H9 (cell line): ENCODE measurements around the gene PUS10. TPM values are rescaled to one million over a fixed set of nuclear protein-coding genes. Genes with fewer than 3 reads are reported as not detected.

Experiments used
- DNase-seq: peaks from one replicate; pipeline ENCODE4 v3.0.0-alpha.2; 2017
- H2AFZ ChIP-seq: one replicate; pipeline ENCODE4 v1.6.1; 2013; ENCODE audit warnings: mild to moderate bottlenecking, low read length, control low read depth, moderate library complexity
- H2AK5ac ChIP-seq: 2 replicates; pipeline ENCODE4 v1.6.1; 2013; ENCODE audit warnings: low read length, control low read depth, mixed read lengths; ENCODE audit not compliant: insufficient read length
- H2BK120ac ChIP-seq: one replicate; pipeline ENCODE4 v1.6.1; 2013; ENCODE audit warnings: low read depth, mild to moderate bottlenecking, low read length, control low read depth, inconsistent platforms; ENCODE audit not compliant: poor library complexity, severe bottlenecking
- H2BK12ac ChIP-seq: 2 replicates; pipeline ENCODE4 v1.6.1; 2013; ENCODE audit warnings: low read length, control low read depth, mixed read lengths, low read depth; ENCODE audit not compliant: insufficient read length
- H2BK15ac ChIP-seq: 2 replicates; pipeline ENCODE4 v1.6.1; 2013; ENCODE audit warnings: low read depth, low read length, control low read depth
- H2BK20ac ChIP-seq: one replicate; pipeline ENCODE4 v1.6.1; 2013; ENCODE audit warnings: low read depth, mild to moderate bottlenecking, low read length, control low read depth, inconsistent platforms; ENCODE audit not compliant: poor library complexity, severe bottlenecking
- H2BK5ac ChIP-seq: 2 replicates; pipeline ENCODE4 v1.6.1; 2013; ENCODE audit warnings: low read length, control low read depth, mixed read lengths; ENCODE audit not compliant: insufficient read length
- H3K14ac ChIP-seq: 2 replicates; pipeline ENCODE4 v1.6.1; 2013; ENCODE audit warnings: low read length, control low read depth; ENCODE audit not compliant: insufficient read depth
- H3K18ac ChIP-seq: 2 replicates; pipeline ENCODE4 v1.6.1; 2013; ENCODE audit warnings: low read depth, mild to moderate bottlenecking, mixed read lengths, low read length, control low read depth; ENCODE audit not compliant: insufficient read length
- H3K23ac ChIP-seq: 2 replicates; pipeline ENCODE4 v1.6.1; 2013; ENCODE audit warnings: low read length, control low read depth, mixed read lengths, low read depth; ENCODE audit not compliant: insufficient read length
- H3K23me2 ChIP-seq: 2 replicates; pipeline ENCODE4 v1.6.1; 2013; ENCODE audit warnings: low read depth, mild to moderate bottlenecking, mixed read lengths, low read length, control low read depth; ENCODE audit not compliant: insufficient read length, poor library complexity, severe bottlenecking
- H3K27ac ChIP-seq: 2 replicates; pipeline ENCODE4 v1.5.1; 2013; ENCODE audit warnings: low read length, control low read depth, mixed read lengths, low read depth; ENCODE audit not compliant: insufficient read length
- H3K27me3 ChIP-seq: 2 replicates; pipeline ENCODE4 v1.6.1; 2013; ENCODE audit warnings: low read length, control low read depth, inconsistent platforms; ENCODE audit not compliant: insufficient read depth
- H3K4ac ChIP-seq: 2 replicates; pipeline ENCODE4 v1.6.1; 2013; ENCODE audit warnings: low read depth, mild to moderate bottlenecking, control low read depth, inconsistent platforms, low read length, moderate library complexity
- H3K4me1 ChIP-seq: 2 replicates; pipeline ENCODE4 v1.6.1; 2013; ENCODE audit warnings: low read length, control low read depth, inconsistent platforms; ENCODE audit not compliant: insufficient read depth
- H3K4me2 ChIP-seq: 2 replicates; pipeline ENCODE4 v1.6.1; 2013; ENCODE audit warnings: low read length, control low read depth, mixed read lengths; ENCODE audit not compliant: insufficient read length, insufficient read depth
- H3K56ac ChIP-seq: 2 replicates; pipeline ENCODE4 v1.6.1; 2013; ENCODE audit warnings: low read depth, mild to moderate bottlenecking, mixed read lengths, low read length, control low read depth; ENCODE audit not compliant: insufficient read length
- H3K79me1 ChIP-seq: 2 replicates; pipeline ENCODE4 v1.6.1; 2013; ENCODE audit warnings: low read depth, mild to moderate bottlenecking, moderate library complexity, low read length, control low read depth, inconsistent platforms; ENCODE audit not compliant: insufficient read depth, poor library complexity, severe bottlenecking
- H3K79me2 ChIP-seq: 2 replicates; pipeline ENCODE4 v1.6.1; 2013; ENCODE audit warnings: low read length, control low read depth, inconsistent platforms; ENCODE audit not compliant: insufficient read depth
- H3K9ac ChIP-seq: 2 replicates; pipeline ENCODE4 v1.6.1; 2013; ENCODE audit warnings: low read length, control low read depth, mixed read lengths; ENCODE audit not compliant: insufficient read length; ENCODE audit errors: extremely low read depth
- H3K9me3 ChIP-seq: one replicate; pipeline ENCODE4 v1.6.1; 2013; ENCODE audit warnings: low read depth, low read length, inconsistent platforms; ENCODE audit not compliant: control insufficient read depth
- H3T11ph ChIP-seq: one replicate; pipeline ENCODE4 v1.6.1; 2013; ENCODE audit warnings: mild to moderate bottlenecking, low read length, control low read depth, inconsistent platforms
- H4K20me1 ChIP-seq: one replicate; pipeline ENCODE4 v1.6.1; 2013; ENCODE audit not compliant: control insufficient read depth, insufficient read length, insufficient read depth
- H4K5ac ChIP-seq: 2 replicates; pipeline ENCODE4 v1.6.1; 2013; ENCODE audit warnings: low read depth, mild to moderate bottlenecking, mixed read lengths, low read length, control low read depth; ENCODE audit not compliant: insufficient read length
- H4K8ac ChIP-seq: replicated peaks from 2 replicates; pipeline ENCODE4 v1.6.1; 2013; ENCODE audit warnings: low read length, control low read depth, mixed read lengths, low read depth; ENCODE audit not compliant: insufficient read length
- H4K91ac ChIP-seq: 2 replicates; pipeline ENCODE4 v1.6.1; 2013; ENCODE audit warnings: low read depth, mild to moderate bottlenecking, moderate library complexity, mixed read lengths, low read length, control low read depth; ENCODE audit not compliant: insufficient read length
- H3K27ac Mint-ChIP-seq, 3 experiments: 2 replicates in 2 of 3; 3 replicates in 1 of 3; pipeline ENCODE4 v1.8.0; 2020 to 2021; ENCODE audit warnings: mixed read lengths in 3 of 3, mild to moderate bottlenecking in 1 of 3, moderate library complexity in 1 of 3
- H3K27me3 Mint-ChIP-seq: 2 replicates; pipeline ENCODE4 v1.8.0; 2021; ENCODE audit warnings: low read depth, mild to moderate bottlenecking, moderate library complexity, mixed read lengths
- H3K36me3 Mint-ChIP-seq, 3 experiments: 2 replicates in 2 of 3; 3 replicates in 1 of 3; pipeline ENCODE4 v1.8.0; 2020 to 2021; ENCODE audit warnings: low read depth in 3 of 3, mixed read lengths in 3 of 3; ENCODE audit not compliant: insufficient read depth in 1 of 3
- H3K4me1 Mint-ChIP-seq, 2 experiments: 2 replicates each; pipeline ENCODE4 v1.8.0; 2020; ENCODE audit warnings: mixed read lengths in 2 of 2
- H3K4me3 Mint-ChIP-seq, 2 experiments: 2 replicates in 1 of 2; 3 replicates in 1 of 2; pipeline ENCODE4 v1.8.0; 2020 to 2021; ENCODE audit warnings: mild to moderate bottlenecking in 2 of 2, mixed read lengths in 2 of 2, moderate library complexity in 1 of 2
- H3K9me3 Mint-ChIP-seq, 2 experiments: 2 replicates in 1 of 2; 3 replicates in 1 of 2; pipeline ENCODE4 v1.8.0; 2020; ENCODE audit warnings: mild to moderate bottlenecking in 2 of 2, mixed read lengths in 2 of 2, moderate library complexity in 1 of 2
- WGBS: extraction: QIAGEN DNeasy Blood & Tissue Kit; methylation state at CpG from one replicate; pipeline ENCODE4 v1.1.7; 2013; ENCODE audit warnings: missing lambda C conversion rate, low lambda C conversion rate, mixed read lengths; ENCODE audit not compliant: insufficient read length; ENCODE audit errors: extremely low coverage; 5-methylcytosine and 5-hydroxymethylcytosine counted together
- total RNA-seq: library from RNA; stranded (reverse); gene quantifications from 2 replicates; pipeline ENCODE4 v1.2.1, GENCODE V29; 2021
- TF ChIP-seq, protein P1 (sequence below): fragments of 200-600 bp; sonication (generic); conservative IDR thresholded peaks from 3 replicates; pipeline ENCODE4 v1.8.0; 2021; ENCODE audit warnings: antibody characterized with exemption, mild to moderate bottlenecking

The PUS10 gene
- total RNA-seq, 1 experiment from 2014 or later: 2.3 TPM

DNA sequence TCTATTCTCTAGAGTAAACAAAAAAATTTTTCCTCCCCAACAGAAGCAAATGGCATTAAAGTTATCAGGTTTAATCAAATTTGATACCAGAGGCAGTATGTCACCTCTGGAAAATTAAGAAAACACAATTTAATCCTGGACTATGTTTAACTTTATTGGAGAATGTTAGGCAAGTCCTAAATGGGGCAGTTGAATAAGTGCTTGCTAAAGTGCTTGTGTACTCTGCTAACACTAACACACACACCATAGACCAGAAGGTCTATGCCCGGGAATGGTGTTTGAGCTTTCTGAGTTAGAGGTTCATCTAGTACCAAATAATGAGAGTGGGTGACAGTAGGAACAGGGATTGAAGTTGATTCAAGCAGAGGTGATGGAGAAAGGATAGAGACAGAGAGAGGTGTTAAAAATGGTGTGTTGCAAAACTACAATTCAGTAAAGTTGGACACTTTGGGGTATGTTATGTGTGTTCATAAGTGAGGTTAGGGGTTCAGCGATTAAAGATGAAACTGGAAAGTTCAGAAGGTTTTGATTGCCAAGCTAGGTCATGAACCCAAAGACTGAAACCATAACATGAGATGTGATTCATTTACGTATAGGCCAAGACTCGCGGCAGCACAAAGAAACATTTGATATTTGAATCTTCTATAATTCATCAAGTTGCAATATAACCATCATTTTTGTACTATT, 41.0 kb downstream of the PUS10 start:
- WGBS: no CpG with 5 or more reads among the region's 5 CpGs
- no peak overlapping the region for H4K8ac ChIP-seq
- no peaks in the 10 kb centered on the region for H3K79me1 ChIP-seq
- H2AFZ ChIP-seq: no peak overlapping the region
- H3K27me3 Mint-ChIP-seq: no peaks in the 10 kb centered on the region
- H3K18ac ChIP-seq: no peak overlapping the region
- H3K4me1 ChIP-seq: no peaks in the 10 kb centered on the region
- H2BK20ac ChIP-seq: no peak overlapping the region
- H3K9ac ChIP-seq: no peak overlapping the region
- no peak overlapping the region for H2BK120ac ChIP-seq
- no peak overlapping the region for H3K4me3 Mint-ChIP-seq
- H3K36me3 Mint-ChIP-seq: no peaks in the 10 kb centered on the region
- no peaks in the 10 kb centered on the region for H3K9me3 ChIP-seq
- H4K20me1 ChIP-seq: no peaks in the 10 kb centered on the region
- no peak overlapping the region for H3K4ac ChIP-seq
- no peak overlapping the region for H3K14ac ChIP-seq
- H3K23me2 ChIP-seq: no peaks in the 10 kb centered on the region
- TF ChIP-seq, protein P1, sequence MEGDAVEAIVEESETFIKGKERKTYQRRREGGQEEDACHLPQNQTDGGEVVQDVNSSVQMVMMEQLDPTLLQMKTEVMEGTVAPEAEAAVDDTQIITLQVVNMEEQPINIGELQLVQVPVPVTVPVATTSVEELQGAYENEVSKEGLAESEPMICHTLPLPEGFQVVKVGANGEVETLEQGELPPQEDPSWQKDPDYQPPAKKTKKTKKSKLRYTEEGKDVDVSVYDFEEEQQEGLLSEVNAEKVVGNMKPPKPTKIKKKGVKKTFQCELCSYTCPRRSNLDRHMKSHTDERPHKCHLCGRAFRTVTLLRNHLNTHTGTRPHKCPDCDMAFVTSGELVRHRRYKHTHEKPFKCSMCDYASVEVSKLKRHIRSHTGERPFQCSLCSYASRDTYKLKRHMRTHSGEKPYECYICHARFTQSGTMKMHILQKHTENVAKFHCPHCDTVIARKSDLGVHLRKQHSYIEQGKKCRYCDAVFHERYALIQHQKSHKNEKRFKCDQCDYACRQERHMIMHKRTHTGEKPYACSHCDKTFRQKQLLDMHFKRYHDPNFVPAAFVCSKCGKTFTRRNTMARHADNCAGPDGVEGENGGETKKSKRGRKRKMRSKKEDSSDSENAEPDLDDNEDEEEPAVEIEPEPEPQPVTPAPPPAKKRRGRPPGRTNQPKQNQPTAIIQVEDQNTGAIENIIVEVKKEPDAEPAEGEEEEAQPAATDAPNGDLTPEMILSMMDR: no peak
- no peak overlapping the region for H3K56ac ChIP-seq
- no peaks in the 10 kb centered on the region for H3K9me3 Mint-ChIP-seq
- H2BK5ac ChIP-seq: no peak overlapping the region
- H4K5ac ChIP-seq: no peak overlapping the region
- no peak overlapping the region for H3T11ph ChIP-seq
- no peak overlapping the region for H3K27ac ChIP-seq
- H3K4me1 Mint-ChIP-seq: no peaks in the 10 kb centered on the region
- no peak overlapping the region for H3K4me2 ChIP-seq
- no peak overlapping the region for H2BK15ac ChIP-seq
- no peak for DNase-seq
- H2AK5ac ChIP-seq: no peak overlapping the region
- H3K27me3 ChIP-seq: no peaks in the 10 kb centered on the region
- no peaks in the 10 kb centered on the region for H3K79me2 ChIP-seq
- no peak overlapping the region for H2BK12ac ChIP-seq
- H3K27ac Mint-ChIP-seq: no peak overlapping the region
- no peak overlapping the region for H4K91ac ChIP-seq
- H3K23ac ChIP-seq: no peak overlapping the region
